Non-pigmented ciliary epithelial cell (primary cell): ENCODE measurements around the gene TSPOAP1.
"Not testable (repeated sequence)": the region's sequence is repeated elsewhere in the genome, so short reads cannot be mapped to it uniquely, and the experiment has no call there.

Experiments
- DNase-seq: peaks from one replicate; pipeline ENCODE4 v3.0.0-alpha.2; 2010; ENCODE audit warnings: low read depth

The TSPOAP1 gene

GRCh38 chr17:58360296-58361063 is 31.9 kb upstream of the TSPOAP1 start:
- no peak for DNase-seq

- DNase-seq, result no peak
Observed at GRCh38 chr17:58358408-58359172, 30.0 kb upstream of the TSPOAP1 start.

GRCh38 chr17:58357312-58358297 is 29.0 kb upstream of the TSPOAP1 start:
- no peak for DNase-seq

- no peak for DNase-seq
Observed at GRCh38 chr17:58356231-58356630, 27.6 kb upstream of the TSPOAP1 start.

GRCh38 chr17:58354541-58355216 is 26.1 kb upstream of the TSPOAP1 start:
- DNase-seq, result no peak

GRCh38 chr17:58353389-58353825 is 24.8 kb upstream of the TSPOAP1 start:
- no peak for DNase-seq

- DNase-seq, result no peak
Observed at GRCh38 chr17:58352596-58353388, 24.2 kb upstream of the TSPOAP1 start.

- peak; percentile 72 for DNase-seq
Observed at GRCh38 chr17:58351831-58352595, 23.4 kb upstream of the TSPOAP1 start, which contains the start of gene SUPT4H1. TSS of gene SUPT4H1 (minus strand) at chr17:58352201. CDS start at chr17:58352135, 66 bp downstream.

GRCh38 chr17:58351182-58351581 is 22.6 kb upstream of the TSPOAP1 start:
- DNase-seq, result no peak

GRCh38 chr17:58348038-58348437 is 19.4 kb upstream of the TSPOAP1 start:
- no peak for DNase-seq

GRCh38 chr17:58345500-58345899 is 16.9 kb upstream of the TSPOAP1 start:
- DNase-seq, result no peak

GRCh38 chr17:58344791-58345157 is 16.2 kb upstream of the TSPOAP1 start:
- DNase-seq, result no peak

- no peak for DNase-seq
Observed at GRCh38 chr17:58344047-58344790, 15.6 kb upstream of the TSPOAP1 start.

- no peak for DNase-seq
Observed at GRCh38 chr17:58343131-58343530, 14.5 kb upstream of the TSPOAP1 start.

- DNase-seq, result no peak
Observed at GRCh38 chr17:58341861-58342475, 13.4 kb upstream of the TSPOAP1 start.

GRCh38 chr17:58341136-58341860 is 12.7 kb upstream of the TSPOAP1 start:
- DNase-seq, result not testable (repeated sequence)

- no peak for DNase-seq
Observed at GRCh38 chr17:58340405-58340876, 11.8 kb upstream of the TSPOAP1 start.
